Fibroblast of the aortic adventitia (primary cell): Measurements from ENCODE around the gene PRICKLE2. TPM values are rescaled to one million over a fixed set of nuclear protein-coding genes. Genes with fewer than 3 reads are reported as not detected.

Experiments
- DNase-seq: peaks from one replicate; pipeline ENCODE4 v3.0.0-alpha.2; 2010; ENCODE audit warnings: low read depth
- H3K4me3 ChIP-seq: 2 replicates; pipeline ENCODE4 v1.5.1; 2011; ENCODE audit warnings: low read depth, mild to moderate bottlenecking, control low read depth, low read length, moderate library complexity
- total RNA-seq: library from RNA; depleted of rRNA; stranded (reverse); fragments of >200 nt; gene quantifications from 2 replicates; pipeline ENCODE4 v1.2.3, GENCODE V29; 2012; ENCODE audit warnings: low replicate concordance
- TF ChIP-seq, protein P1 (sequence below): IDR thresholded peaks from 2 replicates; pipeline ENCODE4 v1.5.1; 2011; ENCODE audit warnings: mild to moderate bottlenecking, low read length, control low read depth, inconsistent platforms; ENCODE audit not compliant: insufficient read depth

PRICKLE2 gene
- total RNA-seq, 1 donor, result 22.0 TPM

- TF ChIP-seq, protein P1, sequence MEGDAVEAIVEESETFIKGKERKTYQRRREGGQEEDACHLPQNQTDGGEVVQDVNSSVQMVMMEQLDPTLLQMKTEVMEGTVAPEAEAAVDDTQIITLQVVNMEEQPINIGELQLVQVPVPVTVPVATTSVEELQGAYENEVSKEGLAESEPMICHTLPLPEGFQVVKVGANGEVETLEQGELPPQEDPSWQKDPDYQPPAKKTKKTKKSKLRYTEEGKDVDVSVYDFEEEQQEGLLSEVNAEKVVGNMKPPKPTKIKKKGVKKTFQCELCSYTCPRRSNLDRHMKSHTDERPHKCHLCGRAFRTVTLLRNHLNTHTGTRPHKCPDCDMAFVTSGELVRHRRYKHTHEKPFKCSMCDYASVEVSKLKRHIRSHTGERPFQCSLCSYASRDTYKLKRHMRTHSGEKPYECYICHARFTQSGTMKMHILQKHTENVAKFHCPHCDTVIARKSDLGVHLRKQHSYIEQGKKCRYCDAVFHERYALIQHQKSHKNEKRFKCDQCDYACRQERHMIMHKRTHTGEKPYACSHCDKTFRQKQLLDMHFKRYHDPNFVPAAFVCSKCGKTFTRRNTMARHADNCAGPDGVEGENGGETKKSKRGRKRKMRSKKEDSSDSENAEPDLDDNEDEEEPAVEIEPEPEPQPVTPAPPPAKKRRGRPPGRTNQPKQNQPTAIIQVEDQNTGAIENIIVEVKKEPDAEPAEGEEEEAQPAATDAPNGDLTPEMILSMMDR, result no peak
- no peak overlapping the region for H3K4me3 ChIP-seq
- DNase-seq, result no peak
Observed at GRCh38 chr3:64215559-64215958, 9.7 kb downstream of the PRICKLE2 start.

DNA sequence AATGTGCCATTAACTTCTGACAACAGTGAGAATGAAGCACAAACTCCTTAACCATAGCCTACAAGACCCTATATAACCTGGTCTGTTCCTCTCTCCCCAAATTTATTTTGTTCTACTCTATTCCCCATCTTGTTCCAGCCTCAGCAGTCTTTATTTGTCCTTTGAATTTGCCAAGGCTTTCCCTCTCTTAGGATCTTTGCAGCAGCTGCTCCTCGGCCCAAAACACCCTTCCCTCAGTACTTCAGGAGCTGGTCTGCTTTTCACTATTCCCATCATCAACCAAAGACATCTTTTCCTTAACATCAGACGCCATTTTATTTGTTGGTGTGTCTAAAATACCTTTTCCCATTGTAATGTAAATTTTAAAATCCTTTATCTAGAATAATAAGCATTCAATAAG is 10.2 kb downstream of the PRICKLE2 start:
- H3K4me3 ChIP-seq, result peak overlapping the region; percentile 60
- TF ChIP-seq, protein P1, result no peak
- no peak for DNase-seq

DNA sequence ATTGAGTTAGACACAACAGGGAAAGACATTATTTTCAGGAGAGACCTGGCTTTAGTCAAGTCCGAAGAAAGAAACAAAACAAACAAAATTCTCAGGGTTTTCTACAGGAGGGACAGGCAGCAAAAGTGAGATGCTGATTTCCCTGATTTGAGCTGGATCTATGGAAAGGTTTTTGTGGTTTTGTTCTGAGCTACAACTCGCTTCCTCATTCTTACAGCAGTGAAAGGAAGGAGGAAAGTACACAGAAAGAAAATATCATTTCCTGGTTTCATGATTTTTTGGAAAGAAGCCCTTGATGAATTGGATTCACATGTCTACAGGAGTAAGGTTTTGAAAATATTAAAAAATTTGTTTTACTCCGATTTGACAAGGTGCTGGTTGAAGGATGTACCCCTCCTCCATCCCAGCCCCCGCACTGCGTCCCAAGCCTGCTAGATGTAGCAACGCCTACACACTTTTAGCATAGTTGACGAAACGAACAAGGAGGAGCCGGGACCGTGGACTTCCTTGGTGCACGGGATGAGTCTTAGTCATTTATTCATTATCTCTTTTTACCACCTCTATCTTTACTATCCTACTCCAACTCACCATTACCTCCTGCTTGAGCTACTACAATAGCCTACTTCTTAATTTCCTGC is 10.8 kb downstream of the PRICKLE2 start:
- DNase-seq, result peak; percentile 70
- peak overlapping the region; percentile 60 for H3K4me3 ChIP-seq
- TF ChIP-seq, protein P1, result no peak

- TF ChIP-seq, protein P1, result no peak
- peak overlapping the region; percentile 60 for H3K4me3 ChIP-seq
- peak; percentile 99 for DNase-seq
Observed at GRCh38 chr3:64213962-64214379, 11.3 kb downstream of the PRICKLE2 start.

GRCh38 chr3:64213224-64213878 is 11.9 kb downstream of the PRICKLE2 start:
- TF ChIP-seq, protein P1, result no peak
- peak; percentile 61 for DNase-seq
- peak overlapping the region; percentile 60 for H3K4me3 ChIP-seq

GRCh38 chr3:64209866-64210621 is 15.2 kb downstream of the PRICKLE2 start:
- peak; percentile 94 for DNase-seq
- TF ChIP-seq, protein P1, result no peak
- no peak overlapping the region for H3K4me3 ChIP-seq
